Bronchial epithelial cell (primary cell): ENCODE results near the gene SENP1. TPM values are rescaled to one million over a fixed set of nuclear protein-coding genes. Genes with fewer than 3 reads are reported as not detected.

Source experiments
- DNase-seq: peaks from one replicate; pipeline ENCODE4 v3.0.0-alpha.2; 2010; ENCODE audit warnings: low read depth
- FAIRE-seq: peaks from 2 replicates; lab custom pipeline; 2011; peaks lifted over from hg19 to GRCh38; lab: Jason Lieb, UNC
- H3K27me3 ChIP-seq: 2 replicates; pipeline ENCODE4 v1.5.1; 2011; ENCODE audit warnings: low read length; ENCODE audit not compliant: control insufficient read depth, insufficient read depth
- H3K36me3 ChIP-seq: 2 replicates; pipeline ENCODE4 v1.5.1; 2011; ENCODE audit warnings: low read length; ENCODE audit not compliant: control insufficient read depth, insufficient read depth
- H3K4me3 ChIP-seq: 2 replicates; pipeline ENCODE4 v1.5.1; 2011; ENCODE audit warnings: mild to moderate bottlenecking, low read depth, low read length, control low read depth
- total RNA-seq: library from RNA; depleted of rRNA; stranded (reverse); fragments of >200 nt; gene quantifications from 2 replicates; pipeline ENCODE4 v1.2.1, GENCODE V29; 2014
- TF ChIP-seq, protein P1 (sequence below): IDR thresholded peaks from 2 replicates; pipeline ENCODE4 v1.5.1; 2011; ENCODE audit warnings: mild to moderate bottlenecking, moderate library complexity, low read length, control low read depth, inconsistent platforms; ENCODE audit not compliant: insufficient read depth, severe bottlenecking

Gene SENP1
- total RNA-seq, 1 donor from 2014 or later, result 10.8 TPM

DNA sequence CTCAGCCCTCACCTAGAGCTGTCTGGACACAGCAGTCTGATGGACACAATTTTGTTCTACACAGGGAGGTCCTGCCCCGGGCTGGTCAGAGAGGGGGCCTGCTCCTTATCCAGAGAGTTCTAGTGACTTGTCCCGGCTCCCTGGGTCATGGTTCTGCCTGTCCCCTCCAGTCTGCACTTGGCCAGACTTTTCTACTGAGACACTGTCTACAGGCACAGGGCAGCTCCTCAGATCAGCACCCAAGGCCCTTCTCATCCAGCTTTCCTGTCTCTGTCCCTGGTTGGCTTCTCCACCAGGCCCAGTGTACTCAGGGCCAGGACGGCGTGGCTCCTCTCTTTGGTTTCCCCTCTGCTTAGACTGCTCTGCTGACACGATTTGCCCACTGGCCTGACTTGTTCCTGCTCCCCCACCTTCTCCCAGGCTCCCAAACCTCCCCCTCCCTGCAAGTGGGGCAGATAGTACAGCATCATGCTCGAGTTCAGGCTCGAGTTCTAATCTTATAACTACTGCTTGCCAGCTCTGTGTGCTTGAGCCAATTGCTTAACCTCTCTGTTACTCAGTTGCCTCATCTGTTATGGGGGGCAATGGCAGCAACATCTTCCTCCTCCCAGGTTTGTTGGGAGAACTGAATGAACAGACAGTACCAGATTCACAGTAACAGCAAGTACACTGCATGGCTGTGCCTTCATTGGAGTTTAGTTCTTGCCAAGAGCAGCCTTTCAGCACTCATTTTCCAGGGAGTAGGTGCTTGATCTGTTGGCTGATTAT lies 79.6 kb downstream of the SENP1 start:
- Histone ChIP-seq H3K36me3 (no peaks in the 10 kb centered on the region), H3K27me3 (peaks cover 3% of the 10 kb centered on the region), H3K4me3 (no peak overlapping the region)
- no peak for FAIRE-seq
- TF ChIP-seq, protein P1, sequence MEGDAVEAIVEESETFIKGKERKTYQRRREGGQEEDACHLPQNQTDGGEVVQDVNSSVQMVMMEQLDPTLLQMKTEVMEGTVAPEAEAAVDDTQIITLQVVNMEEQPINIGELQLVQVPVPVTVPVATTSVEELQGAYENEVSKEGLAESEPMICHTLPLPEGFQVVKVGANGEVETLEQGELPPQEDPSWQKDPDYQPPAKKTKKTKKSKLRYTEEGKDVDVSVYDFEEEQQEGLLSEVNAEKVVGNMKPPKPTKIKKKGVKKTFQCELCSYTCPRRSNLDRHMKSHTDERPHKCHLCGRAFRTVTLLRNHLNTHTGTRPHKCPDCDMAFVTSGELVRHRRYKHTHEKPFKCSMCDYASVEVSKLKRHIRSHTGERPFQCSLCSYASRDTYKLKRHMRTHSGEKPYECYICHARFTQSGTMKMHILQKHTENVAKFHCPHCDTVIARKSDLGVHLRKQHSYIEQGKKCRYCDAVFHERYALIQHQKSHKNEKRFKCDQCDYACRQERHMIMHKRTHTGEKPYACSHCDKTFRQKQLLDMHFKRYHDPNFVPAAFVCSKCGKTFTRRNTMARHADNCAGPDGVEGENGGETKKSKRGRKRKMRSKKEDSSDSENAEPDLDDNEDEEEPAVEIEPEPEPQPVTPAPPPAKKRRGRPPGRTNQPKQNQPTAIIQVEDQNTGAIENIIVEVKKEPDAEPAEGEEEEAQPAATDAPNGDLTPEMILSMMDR, result no peak
- DNase-seq, result no peak

DNA sequence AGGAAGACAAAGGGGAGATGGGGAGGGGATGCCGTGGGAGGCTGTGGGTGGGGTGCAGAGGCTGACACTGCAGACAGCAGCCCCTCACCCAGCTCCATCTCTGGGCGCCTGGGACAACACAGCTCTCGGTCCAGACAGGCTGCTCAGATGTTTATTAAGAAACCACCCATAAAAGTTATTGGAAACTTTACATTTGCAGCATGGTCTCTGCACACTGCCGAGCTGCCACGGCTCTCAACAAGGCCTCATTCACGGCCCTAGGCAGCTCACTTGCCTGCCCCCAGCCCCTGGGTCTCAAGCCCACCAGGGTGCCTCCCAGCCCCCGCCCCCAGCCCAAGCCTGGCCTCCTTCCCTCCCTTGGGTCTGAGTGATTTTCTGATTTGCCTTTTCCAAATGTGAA lies 80.6 kb downstream of the SENP1 start:
- Histone ChIP-seq H3K36me3 (no peaks in the 10 kb centered on the region), H3K4me3 (no peak overlapping the region), H3K27me3 (peaks cover 3% of the 10 kb centered on the region)
- FAIRE-seq (no peak), DNase-seq (no peak)
- TF ChIP-seq, protein P1, result no peak

DNA sequence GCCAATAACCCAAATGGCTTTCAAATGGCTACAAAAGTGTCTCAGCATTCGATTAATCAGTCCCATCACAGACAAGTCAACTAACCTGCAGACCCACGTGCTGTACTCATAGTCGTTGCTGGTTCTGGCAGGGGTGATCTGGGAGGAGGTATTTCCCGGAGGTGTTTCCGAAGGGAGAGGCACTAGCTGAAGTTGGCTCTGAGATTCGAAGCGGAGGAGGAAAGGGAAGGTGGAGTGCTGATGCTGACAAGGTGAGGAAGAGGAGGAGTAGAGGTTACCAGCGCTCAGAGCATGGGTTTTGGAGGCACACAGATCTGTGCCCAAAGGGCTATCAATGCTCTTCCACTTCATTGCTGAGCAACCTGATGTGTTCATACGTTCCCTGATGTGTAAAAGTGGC lies 81.1 kb downstream of the SENP1 start:
- Histone ChIP-seq H3K27me3 (peaks cover 3% of the 10 kb centered on the region), H3K36me3 (no peaks in the 10 kb centered on the region), H3K4me3 (no peak overlapping the region)
- DNase-seq (no peak), FAIRE-seq (no peak)
- TF ChIP-seq, protein P1, result no peak

DNA sequence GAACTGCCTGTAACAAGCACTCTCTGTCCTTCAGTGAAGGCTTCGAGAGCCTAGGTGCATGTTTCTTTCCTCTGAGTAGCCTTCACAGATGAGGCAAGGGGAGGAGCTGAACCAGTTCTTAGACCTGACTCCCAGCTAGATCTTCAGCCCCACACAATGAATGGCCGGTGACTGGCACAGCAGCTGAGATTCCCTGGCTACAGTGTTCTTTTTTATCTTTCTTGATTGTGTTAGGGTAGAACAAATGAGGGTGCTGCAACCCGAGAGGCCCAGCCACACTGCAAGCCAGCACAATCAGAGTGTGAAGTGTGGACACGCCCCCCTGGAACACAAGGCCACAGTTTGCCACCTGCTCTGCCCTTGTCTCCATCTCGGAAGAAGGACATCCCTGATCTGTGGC lies 82.5 kb downstream of the SENP1 start:
- no peaks in the 10 kb centered on the region for H3K36me3 ChIP-seq
- DNase-seq, result no peak
- TF ChIP-seq, protein P1, result no peak
- H3K4me3 ChIP-seq, result no peak overlapping the region
- no peak for FAIRE-seq
- H3K27me3 ChIP-seq, result peaks cover 10% of the 10 kb centered on the region

DNA sequence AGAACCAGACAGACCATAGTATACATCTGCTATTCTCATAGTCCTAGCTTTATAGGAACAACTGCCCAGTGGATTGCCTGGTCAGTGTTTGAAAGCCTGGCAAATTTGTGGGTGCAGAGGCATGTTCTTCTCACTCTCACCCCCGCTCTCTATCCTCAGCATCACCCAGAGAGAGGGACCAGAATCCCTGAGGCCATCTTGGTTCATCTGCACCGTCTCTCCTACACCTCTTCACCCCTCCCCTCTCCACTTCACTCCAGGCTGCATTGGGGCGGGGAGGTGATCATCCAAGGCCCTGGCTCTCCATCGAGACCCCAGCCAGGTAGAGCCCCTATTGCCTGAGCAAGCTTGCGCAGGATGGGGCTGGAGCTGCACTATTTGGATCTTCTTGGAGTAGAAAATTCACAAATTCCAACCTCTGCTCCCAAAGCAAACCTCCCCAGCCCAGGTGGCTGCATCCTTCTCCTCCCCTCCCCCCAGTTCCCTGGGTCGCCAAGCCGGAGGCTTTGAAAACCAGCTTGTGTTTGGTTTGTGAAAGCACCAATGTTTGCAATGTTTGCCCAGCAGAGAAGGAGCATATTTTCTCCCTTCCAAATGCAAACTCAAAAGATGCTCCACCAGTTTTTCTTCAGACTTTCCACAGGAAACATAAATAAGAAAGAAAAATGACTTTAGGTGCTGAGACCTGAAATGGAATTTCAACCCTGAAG lies 83.0 kb downstream of the SENP1 start:
- TF ChIP-seq, protein P1, result no peak
- Histone ChIP-seq H3K27me3 (peaks cover 13% of the 10 kb centered on the region), H3K36me3 (no peaks in the 10 kb centered on the region), H3K4me3 (no peak overlapping the region)
- FAIRE-seq (no peak), DNase-seq (no peak)

DNA sequence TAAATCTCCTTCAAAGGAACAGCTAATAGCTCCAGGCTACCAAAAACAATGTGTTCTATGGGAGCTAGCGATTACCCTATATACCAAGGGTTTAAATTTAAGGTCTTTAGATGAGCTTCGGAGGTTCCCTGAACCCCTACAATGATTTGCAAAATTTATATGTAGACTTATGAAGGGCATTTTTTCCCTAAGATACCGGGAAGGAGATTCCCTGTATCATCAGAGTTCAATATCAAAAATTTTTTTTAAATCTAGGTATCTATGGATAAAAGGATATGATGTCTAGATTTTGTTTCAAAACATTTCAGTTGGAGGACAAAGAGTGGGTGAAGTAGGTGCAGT lies 83.7 kb downstream of the SENP1 start:
- TF ChIP-seq, protein P1, result no peak
- DNase-seq (no peak), FAIRE-seq (no peak)
- Histone ChIP-seq H3K36me3 (no peaks in the 10 kb centered on the region), H3K4me3 (no peak overlapping the region), H3K27me3 (peaks cover 14% of the 10 kb centered on the region)
